NCI-H524 (cell line): ENCODE results near the gene RIOK3.
"Not testable (repeated sequence)": the region's sequence is repeated elsewhere in the genome, so short reads cannot be mapped to it uniquely, and the experiment has no call there.

Source experiments
- DNase-seq, 2 experiments: peaks; one replicate each; lab custom pipeline; 2025; lab: John Stamatoyannopoulos, UW

The RIOK3 gene

DNA sequence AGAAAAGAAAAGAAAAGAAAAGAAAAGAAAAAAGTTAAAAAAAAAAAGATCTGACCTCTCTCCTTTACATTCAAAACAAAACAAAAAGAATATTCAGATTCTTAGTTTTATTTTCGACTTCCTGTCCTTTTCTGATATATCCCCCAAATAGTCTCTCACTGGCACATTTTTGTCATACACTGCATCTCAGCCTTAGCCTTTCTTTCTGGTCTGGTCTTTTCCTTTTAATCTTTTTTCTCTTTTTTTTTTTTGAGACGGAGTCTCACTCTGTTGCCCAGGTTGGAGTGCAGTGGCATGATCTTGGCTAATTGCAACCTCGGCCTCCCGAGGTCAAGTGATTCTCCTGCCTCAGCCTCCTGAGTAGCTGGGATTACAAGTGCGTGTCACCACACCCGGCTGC lies 1.6 kb upstream of the RIOK3 start:
- DNase-seq, result no peak

DNA sequence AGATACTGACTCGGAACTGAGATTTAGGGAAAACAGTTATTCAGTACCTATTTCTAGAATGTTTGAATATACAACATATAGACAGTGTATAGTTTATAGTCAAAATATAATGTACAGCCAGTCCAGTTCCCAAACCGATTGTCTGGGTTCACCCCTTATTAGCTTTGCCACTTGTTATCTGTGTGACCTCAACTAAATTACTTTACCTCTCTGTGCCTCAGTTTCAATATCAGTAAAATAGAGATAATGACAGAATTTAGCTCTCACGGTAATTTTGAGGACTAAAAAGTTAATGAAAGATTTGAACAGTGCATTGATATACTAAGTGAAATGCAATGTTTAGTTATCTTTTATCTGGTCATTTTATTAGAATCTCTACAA lies 750 bp upstream of the RIOK3 start:
- DNase-seq, result no peak

- no peak for DNase-seq
Observed at GRCh38 chr18:23453680-23454058, 582 bp downstream of the RIOK3 start.

GRCh38 chr18:23456835-23457234 lies 3.7 kb downstream of the RIOK3 start:
- DNase-seq, result no peak

DNA sequence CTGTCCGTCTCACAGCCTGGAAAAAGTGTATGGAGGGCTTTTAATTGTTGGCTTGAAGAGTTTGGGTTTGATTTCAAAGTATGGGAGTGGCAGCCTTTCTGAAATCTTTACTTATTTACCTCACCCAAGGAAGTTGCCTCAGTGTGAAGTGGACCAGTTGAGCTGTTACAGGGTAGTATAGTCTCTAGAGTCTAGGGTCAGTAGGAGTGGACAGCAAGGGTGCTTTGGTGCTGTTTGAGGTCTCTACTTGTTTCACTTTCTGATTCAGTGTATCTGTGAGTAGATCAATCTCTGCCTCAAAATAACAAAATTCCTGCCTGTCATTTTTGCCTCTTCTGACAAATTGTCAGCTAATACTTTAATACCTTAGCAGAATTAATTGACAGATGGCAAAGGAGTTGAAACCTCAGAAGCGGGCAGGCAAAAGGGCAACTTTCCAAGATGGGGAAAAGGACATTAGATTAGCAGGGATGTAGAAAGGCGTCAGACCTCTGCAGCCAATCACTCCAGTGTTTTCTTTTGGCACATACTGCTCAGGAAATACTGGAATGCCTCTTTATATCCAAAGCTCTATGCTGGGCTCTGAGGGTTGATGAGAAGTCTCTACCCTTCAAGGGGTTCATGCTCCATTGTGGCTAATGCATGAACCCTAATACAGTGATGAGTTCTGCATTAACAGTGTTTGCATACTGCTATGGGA lies 5.9 kb downstream of the RIOK3 start:
- DNase-seq, result peak; percentile 51 to 83

DNA sequence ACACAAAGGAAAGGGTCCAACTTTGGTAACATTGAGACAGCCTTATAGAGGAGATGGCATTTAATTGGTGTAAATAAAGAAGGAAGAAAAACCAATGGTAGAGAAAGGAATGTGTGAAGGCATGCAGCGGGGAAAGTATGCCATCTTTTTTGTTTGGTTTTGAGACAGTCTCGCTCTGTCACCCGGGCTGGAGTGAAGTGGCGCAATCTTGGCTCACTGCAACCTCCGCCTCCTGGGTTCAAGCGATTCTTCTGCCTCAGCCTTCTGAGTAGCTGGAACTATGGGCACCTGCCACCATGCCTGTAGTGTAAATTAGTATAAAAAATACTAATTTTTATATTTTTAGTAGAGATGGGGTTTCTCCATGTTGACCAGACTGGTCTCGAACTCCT lies 6.4 kb downstream of the RIOK3 start:
- DNase-seq, result no peak

- DNase-seq, result no peak
Observed at GRCh38 chr18:23460285-23461273, 7.5 kb downstream of the RIOK3 start.

- no peak for DNase-seq
Observed at GRCh38 chr18:23462876-23463275, 9.8 kb downstream of the RIOK3 start.

- no peak for DNase-seq
Observed at GRCh38 chr18:23468753-23469459, 15.8 kb downstream of the RIOK3 start.

DNA sequence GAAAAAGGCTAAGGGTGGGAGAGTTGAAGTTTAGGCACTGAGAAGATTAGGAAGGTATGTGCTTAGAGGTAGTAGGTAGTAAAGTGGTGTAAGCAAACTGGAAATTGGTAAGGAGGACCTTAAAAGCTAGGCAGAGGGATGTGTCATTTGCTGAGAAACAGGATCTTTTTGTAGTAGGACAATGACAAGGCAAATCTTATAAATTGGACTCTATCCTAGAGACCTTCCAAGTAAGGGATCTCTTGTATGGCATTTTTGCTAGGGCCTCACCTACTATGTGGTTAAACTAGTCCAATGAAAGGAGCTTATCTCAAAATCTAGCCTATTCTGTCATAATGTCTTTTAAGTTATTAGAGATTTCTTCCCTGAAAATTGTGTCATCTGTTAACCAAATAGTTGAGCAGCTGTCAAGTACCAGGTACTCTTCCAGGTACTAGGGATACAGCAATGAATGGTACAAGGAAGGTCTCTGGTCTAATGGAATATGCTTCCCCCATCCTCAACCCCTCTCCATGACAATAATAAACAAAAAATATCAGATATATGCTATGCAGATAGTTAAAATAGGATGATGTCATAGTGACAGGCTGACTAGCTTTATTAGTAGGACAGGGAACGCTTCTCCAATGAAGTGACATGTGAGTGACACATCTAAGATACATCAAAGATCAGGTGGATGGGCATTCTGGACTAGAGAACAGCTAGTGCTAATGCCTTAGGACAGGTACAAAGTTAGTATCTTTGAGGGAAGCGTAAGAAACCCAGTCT lies 17.7 kb downstream of the RIOK3 start:
- DNase-seq, result no peak

DNA sequence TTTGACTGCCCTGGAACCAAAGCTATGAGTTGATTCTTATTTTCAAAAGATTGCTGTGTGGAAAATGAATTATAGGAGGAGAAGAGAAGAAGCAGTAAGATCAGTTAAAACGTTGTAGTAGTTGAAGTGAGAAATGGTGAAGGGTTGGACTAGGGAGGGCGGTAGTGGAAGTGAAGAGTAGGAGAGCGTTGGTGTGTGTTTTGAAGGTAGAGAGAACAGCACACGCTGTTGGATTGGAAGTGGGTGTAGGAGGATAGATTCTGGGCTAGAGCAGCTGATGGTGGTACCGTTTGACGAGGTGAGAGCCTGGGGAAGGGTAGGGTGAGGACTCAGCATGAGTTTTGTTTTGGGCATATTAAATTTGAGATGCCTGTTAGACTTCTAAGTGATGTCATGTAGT lies 18.4 kb downstream of the RIOK3 start:
- no peak for DNase-seq

DNA sequence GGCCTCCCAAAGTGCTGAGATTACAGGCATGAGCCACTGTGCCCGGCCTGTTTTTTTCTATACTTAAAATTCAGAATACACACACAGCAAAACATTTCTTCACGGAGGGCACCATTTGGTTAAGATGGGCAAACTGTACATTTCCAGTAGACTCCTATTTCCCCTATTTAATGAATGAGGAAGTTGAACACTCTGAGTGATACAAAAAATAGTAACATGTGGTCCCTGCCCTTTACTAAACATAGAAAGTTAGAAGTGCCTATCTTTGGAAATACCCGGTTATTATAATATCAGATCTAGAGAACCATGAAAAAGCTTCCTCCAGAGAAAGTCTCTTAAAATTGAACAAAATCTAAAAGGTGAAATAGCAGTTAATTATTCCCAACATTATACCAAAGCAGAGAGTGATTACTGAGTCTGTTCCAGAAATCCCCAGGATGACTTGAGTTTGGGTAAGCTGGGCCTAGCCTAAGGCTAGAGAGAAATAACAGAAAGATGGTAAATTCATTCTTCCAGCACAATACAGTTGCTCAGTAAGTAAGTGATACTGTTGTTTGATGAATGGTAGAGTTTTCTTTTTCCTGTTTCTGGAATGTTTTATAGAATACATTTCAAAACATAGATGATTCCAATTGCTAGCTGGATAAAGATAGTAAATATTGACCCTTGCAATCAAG lies 26.9 kb downstream of the RIOK3 start:
- DNase-seq, result no peak

DNA sequence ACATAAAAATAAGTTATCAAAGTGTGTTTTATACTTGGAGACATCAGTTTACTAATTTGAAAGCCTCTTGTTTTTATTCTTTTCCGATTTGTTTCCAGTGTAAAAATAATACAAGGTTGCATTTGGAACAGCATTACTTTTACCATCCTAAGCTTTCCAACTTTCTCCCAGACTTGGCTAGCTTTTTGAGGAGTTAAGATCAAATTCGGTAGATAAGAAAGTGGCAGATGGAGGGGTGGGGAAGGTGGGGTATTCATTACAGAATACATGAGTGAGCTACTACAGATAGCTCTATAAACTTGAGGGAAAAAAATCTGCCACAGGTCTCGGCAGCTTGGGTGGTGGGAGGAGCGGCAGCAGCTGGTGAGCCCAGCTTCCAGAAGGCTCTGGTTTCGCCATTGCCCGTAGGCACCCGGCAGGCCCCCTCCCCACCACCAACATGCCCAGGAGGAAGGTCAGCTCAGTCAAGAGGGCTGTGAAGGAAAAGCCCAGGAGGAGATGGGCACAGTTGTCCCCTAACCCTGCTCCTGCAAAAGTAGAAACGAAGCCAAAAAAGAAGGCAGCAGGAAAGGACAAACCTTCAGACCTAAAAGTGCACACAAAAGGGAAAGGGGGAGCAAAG lies 31.6 kb downstream of the RIOK3 start:
- DNase-seq, result peak; percentile 75 to 94

DNA sequence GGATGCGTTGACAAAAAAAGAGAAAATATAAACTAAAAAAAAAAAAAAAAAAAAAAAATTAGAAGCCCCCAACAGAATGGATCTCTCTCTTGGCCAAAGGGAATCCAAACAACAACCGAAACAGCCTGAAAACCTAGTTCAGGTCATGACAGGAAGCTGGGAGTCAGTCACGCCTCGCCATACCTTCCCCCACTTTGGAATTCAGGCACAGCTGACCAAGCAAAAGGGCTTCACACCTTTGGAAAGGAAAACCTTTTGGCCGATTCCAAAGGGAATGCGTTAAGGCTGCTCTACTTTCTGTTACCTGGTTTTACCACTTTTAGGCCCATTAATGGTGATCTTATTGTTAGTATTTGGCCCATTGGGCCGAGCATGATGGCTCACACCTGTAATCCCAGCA lies 32.3 kb downstream of the RIOK3 start:
- DNase-seq, result no peak

DNA sequence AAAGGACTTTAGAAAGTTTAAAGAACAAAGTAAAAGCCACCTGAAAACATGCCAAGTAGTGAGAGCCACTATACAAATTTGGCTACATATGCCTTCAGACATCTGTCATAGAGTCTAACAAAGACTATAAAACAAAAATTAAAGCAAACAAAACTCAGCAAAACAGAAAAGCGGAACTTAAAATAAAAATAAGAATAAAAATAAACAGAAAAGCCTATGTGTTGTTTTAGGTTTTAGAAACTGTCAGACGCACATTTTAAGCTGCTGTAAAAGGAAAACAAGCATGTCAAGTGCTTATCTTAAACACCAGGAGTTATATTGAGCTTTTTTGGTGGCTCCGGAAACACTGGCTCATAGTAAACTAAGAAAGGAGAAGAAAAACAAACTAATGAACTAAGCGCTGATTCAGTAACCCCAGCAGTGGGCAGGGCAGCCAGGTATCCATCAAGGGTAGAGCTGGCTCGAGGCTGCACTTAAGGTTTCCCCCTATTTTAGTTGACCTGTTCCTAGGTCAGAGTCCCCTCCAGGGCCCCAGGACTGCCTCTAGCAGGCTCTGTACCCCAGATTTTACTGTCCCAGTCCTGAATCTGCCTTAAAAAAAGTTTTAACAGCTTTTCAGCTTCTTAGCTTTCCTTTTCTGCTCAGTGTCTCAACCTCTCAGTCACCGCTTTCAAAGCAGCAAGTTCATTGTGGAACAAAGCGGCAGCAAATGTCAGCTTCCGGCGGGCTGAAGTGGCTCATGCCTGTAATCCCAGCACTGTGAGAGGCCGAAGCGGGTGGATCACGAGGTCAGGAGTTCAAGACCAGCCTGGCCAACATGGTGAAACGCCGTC lies 34.9 kb downstream of the RIOK3 start:
- DNase-seq, result no peak

DNA sequence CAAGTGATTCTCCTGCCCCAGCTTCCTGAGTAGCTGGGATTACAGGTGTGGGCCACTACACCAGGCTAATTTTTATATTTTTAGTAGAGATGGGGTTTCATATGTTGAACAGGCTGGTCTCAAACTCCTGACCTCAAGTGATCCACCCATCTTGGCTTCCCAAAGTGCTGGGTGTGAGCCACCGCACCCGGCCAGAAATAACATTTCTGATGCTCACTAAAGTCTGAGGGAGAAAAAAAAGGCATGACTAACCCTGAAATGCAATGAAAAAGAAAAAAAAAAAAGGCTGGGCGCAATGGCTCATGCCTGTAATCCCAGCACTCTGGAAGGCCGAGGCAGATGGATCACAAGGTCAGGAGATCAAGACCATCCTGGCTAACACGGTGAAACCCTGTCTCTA lies 36.5 kb downstream of the RIOK3 start:
- not testable (repeated sequence) for DNase-seq

DNA sequence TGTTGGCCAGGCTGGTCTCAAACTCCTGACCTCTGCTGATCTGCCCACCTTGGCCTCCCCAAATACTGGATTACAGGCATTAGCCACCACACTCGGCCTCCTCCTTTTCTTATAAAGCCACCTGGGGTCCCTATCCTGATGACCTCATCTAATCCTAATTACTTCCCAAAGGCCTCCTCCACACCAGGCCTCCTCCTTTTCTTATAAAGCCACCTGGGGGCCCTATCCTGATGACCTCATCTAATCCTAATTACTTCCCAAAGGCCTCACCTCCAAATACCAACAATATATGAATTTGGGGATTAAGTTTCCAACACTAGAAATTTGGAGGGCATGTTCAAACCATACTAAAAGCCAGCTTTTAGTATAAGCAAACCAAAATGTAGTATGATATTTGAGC lies 40.6 kb downstream of the RIOK3 start:
- peak; percentile 49 to 63 for DNase-seq

GRCh38 chr18:23494992-23495391 lies 41.9 kb downstream of the RIOK3 start:
- DNase-seq, result no peak

DNA sequence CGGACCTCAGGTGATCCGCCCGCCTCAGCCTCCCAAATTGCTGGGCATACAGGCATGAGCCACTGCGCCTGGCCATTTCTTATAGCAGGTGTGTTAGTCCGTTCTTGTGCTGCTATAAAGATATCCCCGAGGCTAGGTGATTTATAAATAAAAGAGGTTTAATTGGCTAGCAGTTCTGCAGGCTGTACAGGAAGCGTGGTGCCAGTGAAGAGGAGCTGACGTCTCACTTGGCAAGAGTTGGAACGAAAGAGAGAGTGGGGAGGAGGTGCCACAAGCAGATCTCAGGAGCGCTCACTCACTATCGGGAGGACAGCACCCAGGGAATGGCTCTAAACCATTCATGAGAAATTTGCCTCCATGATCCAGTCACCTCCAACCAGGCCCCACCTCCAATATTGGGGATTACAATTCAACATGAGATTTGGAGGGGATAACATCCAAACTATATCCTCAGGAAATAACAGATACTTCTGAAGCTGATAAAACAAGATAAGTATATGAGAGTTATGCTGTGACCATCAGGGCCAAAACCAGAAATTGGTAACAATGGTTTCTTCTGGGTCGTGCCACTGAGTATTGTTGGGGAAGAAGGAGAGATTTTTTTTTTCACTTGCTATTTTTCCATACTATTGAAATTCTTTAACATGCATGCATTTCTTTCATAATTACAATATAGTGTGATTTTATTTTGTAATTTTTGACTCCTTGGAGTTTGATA lies 42.8 kb downstream of the RIOK3 start:
- DNase-seq, result no peak
